K562 (cell line): ENCODE results near the gene GALNT9. TPM values are rescaled to one million over a fixed set of nuclear protein-coding genes. Genes with fewer than 3 reads are reported as not detected.

Source experiments
- ATAC-seq: fragments of 200-7000 bp; cut with Tn5 transposase; 3 replicates; pipeline ENCODE4 v1.9.1; 2020; ENCODE audit warnings: moderate library complexity
- BruUV-seq: library from RNA; stranded (reverse); fragments of 400-500 nt; replicated peaks from 2 replicates; lab custom pipeline; 2021; lab: Mats Ljungman, UMichigan
- CTCF ChIA-PET: fragments of 300-600 bp; formaldehyde crosslinking; extraction: SDS; loops from one replicate; lab custom pipeline; 2021; ENCODE audit warnings: low intra/inter-chr PET ratio; lab: Yijun Ruan, JAX
- POLR2A ChIA-PET: fragments of 300-600, 350-650 bp; sonication (Branson Sonifier 250); formaldehyde crosslinking; extraction: SDS; loops from one replicate; lab custom pipeline; 2021; ENCODE audit warnings: antibody characterized with exemption, inconsistent platforms; lab: Yijun Ruan, JAX
- DNase-seq, 4 experiments: peaks; one replicate each; pipeline versions ENCODE4 v3.0.0 to v3.0.0-alpha.2; 2011 to 2018; ENCODE audit warnings: low spot score in 3 of 4, mixed read lengths in 3 of 4; ENCODE audit errors: extremely low read depth in 1 of 4
- FAIRE-seq: peaks from 2 replicates; lab custom pipeline; 2011; peaks lifted over from hg19 to GRCh38; lab: Jason Lieb, UNC
- H2AFZ ChIP-seq: 2 replicates; pipeline ENCODE4 v1.6.0; 2011; ENCODE audit warnings: low read depth, low read length, control low read depth, inconsistent platforms
- H3K27ac ChIP-seq: fragments of 200-600 bp; 3 replicates; pipeline ENCODE4 v1.8.0; 2011; ENCODE audit warnings: low read depth, mild to moderate bottlenecking, control low read depth, inconsistent platforms, low read length, moderate library complexity, mixed read lengths; ENCODE audit errors: extremely low read depth
- H3K27me3 ChIP-seq, 2 experiments: fragments of 300-600 bp in 1 of 2; 2 replicates in 1 of 2; 3 replicates in 1 of 2; pipeline versions ENCODE4 v1.6.0 to v1.8.0; 2011; ENCODE audit warnings: inconsistent platforms in 2 of 2, low read length in 2 of 2, mild to moderate bottlenecking in 1 of 2, mixed read lengths in 1 of 2, moderate library complexity in 1 of 2; ENCODE audit not compliant: control insufficient read depth in 2 of 2, insufficient read depth in 2 of 2
- H3K36me3 ChIP-seq: fragments of 300-600 bp; 3 replicates; pipeline ENCODE4 v1.8.0; 2011; ENCODE audit warnings: mild to moderate bottlenecking, low read length, inconsistent platforms; ENCODE audit not compliant: control insufficient read depth, insufficient read depth
- H3K4me1 ChIP-seq, 2 experiments: fragments of 200-600 bp in 1 of 2; replicated peaks in 1 of 2; 2 replicates in 1 of 2; 3 replicates in 1 of 2; pipeline versions ENCODE4 v1.5.1 to v1.8.0; 2011; ENCODE audit warnings: inconsistent platforms in 2 of 2, low read length in 2 of 2, mild to moderate bottlenecking in 1 of 2, mixed read lengths in 1 of 2, moderate library complexity in 1 of 2; ENCODE audit not compliant: control insufficient read depth in 2 of 2, insufficient read depth in 2 of 2
- H3K4me2 ChIP-seq: 2 replicates; pipeline ENCODE4 v1.6.1; 2011; ENCODE audit warnings: low read length, control low read depth, inconsistent platforms, mixed read lengths; ENCODE audit not compliant: insufficient read depth
- H3K4me3 ChIP-seq: fragments of 200-600 bp; sonication (generic), shearing (Covaris generic); 2 replicates; pipeline ENCODE4 v1.5.1; 2016; ENCODE audit warnings: control low read depth, inconsistent platforms
- H3K79me2 ChIP-seq: fragments of 200-600 bp; 3 replicates; pipeline ENCODE4 v1.8.0; 2011; ENCODE audit warnings: low read length, inconsistent platforms; ENCODE audit not compliant: control insufficient read depth, insufficient read depth
- H3K9ac ChIP-seq, 2 experiments: 2 replicates each; pipeline versions ENCODE4 v1.6.0 to v1.6.1; 2011; ENCODE audit warnings: low read depth in 2 of 2, low read length in 2 of 2, control low read depth in 1 of 2, inconsistent platforms in 1 of 2, mild to moderate bottlenecking in 1 of 2, mixed read lengths in 1 of 2; ENCODE audit not compliant: insufficient read depth in 1 of 2
- H3K9me1 ChIP-seq: one replicate; pipeline ENCODE4 v1.6.0; 2011; ENCODE audit warnings: inconsistent platforms, mild to moderate bottlenecking, low read length, moderate library complexity; ENCODE audit not compliant: control insufficient read depth, insufficient read depth
- H3K9me3 ChIP-seq: replicated peaks from 2 replicates; pipeline ENCODE4 v1.5.1; 2011; ENCODE audit warnings: low read depth, low read length, inconsistent platforms; ENCODE audit not compliant: control insufficient read depth, insufficient read depth
- H4K20me1 ChIP-seq: replicated peaks from 2 replicates; pipeline ENCODE4 v1.6.1; 2011; ENCODE audit warnings: low read length, inconsistent platforms, mixed read lengths; ENCODE audit not compliant: control insufficient read depth, insufficient read depth
- ZNF263 ChIP-seq: sonication (generic); formaldehyde crosslinking; IDR thresholded peaks from 2 replicates; pipeline ENCODE4 v1.8.0; 2022; ENCODE audit warnings: mild to moderate bottlenecking, missing genetic modification reagents, borderline replicate concordance
- ZNF696 ChIP-seq: fragments of 250-450 bp; sonication (Bioruptor Pico); conservative IDR thresholded peaks from 2 replicates; pipeline ENCODE4 v1.4.0; 2020; ENCODE audit warnings: mild to moderate bottlenecking, moderate library complexity
- WGBS: fragments of 100-300 bp; shearing (Covaris generic); methylation state at CpG from one replicate; pipeline ENCODE4 v1.1.6; 2016; ENCODE audit warnings: low coverage, mixed read lengths; ENCODE audit not compliant: insufficient coverage; ENCODE audit errors: missing lambda C conversion rate; 5-methylcytosine and 5-hydroxymethylcytosine counted together
- in situ Hi-C: fragments of 300-500 bp; cut with MboI; formaldehyde crosslinking; loops from 4 replicates; pipeline ENCODE4 v1.15.0; 2018; ENCODE audit warnings: inconsistent platforms, mixed read lengths
- intact Hi-C: fragments of 100-400 bp; cut with micrococcal nuclease; formaldehyde crosslinking; loops from 2 replicates; pipeline ENCODE4 v1.14.2; 2022
- polyA plus RNA-seq, 8 experiments: library from polyadenylated mRNA; depleted of rRNA in 4 of 8; stranded (reverse) in 5 of 8; unstranded in 3 of 8; fragments of >200 nt; fragmentation: Nextera tagmentation in 2 of 8; fragmentation: Illumina TruSeq in 1 of 8; extraction: Ambion mirVana in 2 of 8; extraction: Trizol in 1 of 8; gene quantifications; 2 replicates each; pipeline versions ENCODE4 v1.2.1 to v1.2.3, GENCODE V29; 2011 to 2014; ENCODE audit warnings: inconsistent platforms in 1 of 8, missing spikeins in 1 of 8
- total RNA-seq, 7 experiments: library from RNA; depleted of rRNA in 6 of 7; stranded (reverse); fragments of >200 nt in 6 of 7; fragmentation: Illumina TruSeq in 2 of 7; extraction: Trizol in 2 of 7; gene quantifications; 2 replicates each; pipeline versions ENCODE4 v1.2.1 to v1.2.3, GENCODE V29; 2011 to 2021; ENCODE audit warnings: low replicate concordance in 1 of 7
- TF ChIP-seq, protein P1 (sequence below): fragments of 450-650 bp; formaldehyde crosslinking; IDR thresholded peaks from 2 replicates; pipeline ENCODE4 v1.4.0; 2020; ENCODE audit warnings: mild to moderate bottlenecking, moderate library complexity

GALNT9 gene
- total and polyA plus RNA-seq, 9 of the 15 experiments (the other 6 are each of a cell fraction or from before 2014, with no cell fraction given) = not detected

DNA sequence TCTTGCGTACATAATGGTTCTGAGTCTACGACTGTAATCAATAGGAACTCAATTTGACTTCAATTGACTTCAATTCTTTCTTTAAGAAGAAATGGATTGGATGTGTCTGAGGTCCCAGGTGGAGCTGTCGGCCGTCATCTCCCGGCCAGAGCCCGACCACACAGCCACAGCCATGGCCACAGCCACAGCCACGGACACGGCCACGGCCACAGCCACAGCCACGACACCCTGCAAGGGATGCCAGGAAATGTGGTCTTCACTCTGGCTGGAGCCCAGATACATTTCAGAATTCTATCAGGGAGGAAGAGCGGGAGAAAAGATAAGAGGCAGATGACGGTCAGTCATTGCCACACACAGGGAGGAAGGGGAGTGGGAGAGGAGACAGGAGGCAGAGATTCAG is 58.9 kb downstream of the GALNT9 start:
- no TSS peak for BruUV-seq
- in situ Hi-C loops = no loop called here
- TF ChIP-seq, protein P1, sequence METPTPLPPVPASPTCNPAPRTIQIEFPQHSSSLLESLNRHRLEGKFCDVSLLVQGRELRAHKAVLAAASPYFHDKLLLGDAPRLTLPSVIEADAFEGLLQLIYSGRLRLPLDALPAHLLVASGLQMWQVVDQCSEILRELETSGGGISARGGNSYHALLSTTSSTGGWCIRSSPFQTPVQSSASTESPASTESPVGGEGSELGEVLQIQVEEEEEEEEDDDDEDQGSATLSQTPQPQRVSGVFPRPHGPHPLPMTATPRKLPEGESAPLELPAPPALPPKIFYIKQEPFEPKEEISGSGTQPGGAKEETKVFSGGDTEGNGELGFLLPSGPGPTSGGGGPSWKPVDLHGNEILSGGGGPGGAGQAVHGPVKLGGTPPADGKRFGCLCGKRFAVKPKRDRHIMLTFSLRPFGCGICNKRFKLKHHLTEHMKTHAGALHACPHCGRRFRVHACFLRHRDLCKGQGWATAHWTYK (CRISPR knock-in tag) = peak; percentile 96
- peak; percentile 64; the same call in 1 of the 2 replicates for TF ChIP-seq ZNF263 (CRISPR knock-in tag)
- no peak for TF ChIP-seq ZNF696 (CRISPR knock-in tag)
- Histone ChIP-seq H3K4me1 (peaks cover 0 to 23% of the 10 kb centered on the region in 2 experiments; a peak in 1 of 5 replicates), H3K9me3 (no peaks in the 10 kb centered on the region), H3K4me3 (no peak overlapping the region), H3K9ac (no peak overlapping the region), H3K9me1 (no peaks in the 10 kb centered on the region), H3K79me2 (no peaks in the 10 kb centered on the region), H2AFZ (no peak overlapping the region), H4K20me1 (peaks cover 3% of the 10 kb centered on the region; the same call in 1 of the 2 replicates), H3K36me3 (no peaks in the 10 kb centered on the region), H3K27ac (no peak overlapping the region), H3K27me3 (peaks cover 16 to 92% of the 10 kb centered on the region in 2 experiments; a peak in 4 of 5 replicates), H3K4me2 (no peak overlapping the region)
- FAIRE-seq (no peak), ATAC-seq (no peak), DNase-seq (no peak)
- POLR2A ChIA-PET = interaction anchor here (0.7 kb wide), 1 partner anchor 15 kb away, joined by 3 read pairs; no protein-coding TSS in a partner anchor
- 6% methylated on average over 12 of the region's 12 CpGs for WGBS
- CTCF ChIA-PET = no interaction called here
- intact Hi-C loops = no loop called here
